ELR (cell line): ENCODE measurements around the gene S100Z.
A peak's percentile ranks its signal among the peaks of the same experiment; 100 is the strongest.
"Not testable (repeated sequence)": the region's sequence is repeated elsewhere in the genome, so short reads cannot be mapped to it uniquely, and the experiment has no call there.

Experiments used
- DNase-seq: peaks from one replicate; pipeline ENCODE4 v3.0.0-alpha.2; 2015; ENCODE audit warnings: low read depth

The S100Z gene

DNA sequence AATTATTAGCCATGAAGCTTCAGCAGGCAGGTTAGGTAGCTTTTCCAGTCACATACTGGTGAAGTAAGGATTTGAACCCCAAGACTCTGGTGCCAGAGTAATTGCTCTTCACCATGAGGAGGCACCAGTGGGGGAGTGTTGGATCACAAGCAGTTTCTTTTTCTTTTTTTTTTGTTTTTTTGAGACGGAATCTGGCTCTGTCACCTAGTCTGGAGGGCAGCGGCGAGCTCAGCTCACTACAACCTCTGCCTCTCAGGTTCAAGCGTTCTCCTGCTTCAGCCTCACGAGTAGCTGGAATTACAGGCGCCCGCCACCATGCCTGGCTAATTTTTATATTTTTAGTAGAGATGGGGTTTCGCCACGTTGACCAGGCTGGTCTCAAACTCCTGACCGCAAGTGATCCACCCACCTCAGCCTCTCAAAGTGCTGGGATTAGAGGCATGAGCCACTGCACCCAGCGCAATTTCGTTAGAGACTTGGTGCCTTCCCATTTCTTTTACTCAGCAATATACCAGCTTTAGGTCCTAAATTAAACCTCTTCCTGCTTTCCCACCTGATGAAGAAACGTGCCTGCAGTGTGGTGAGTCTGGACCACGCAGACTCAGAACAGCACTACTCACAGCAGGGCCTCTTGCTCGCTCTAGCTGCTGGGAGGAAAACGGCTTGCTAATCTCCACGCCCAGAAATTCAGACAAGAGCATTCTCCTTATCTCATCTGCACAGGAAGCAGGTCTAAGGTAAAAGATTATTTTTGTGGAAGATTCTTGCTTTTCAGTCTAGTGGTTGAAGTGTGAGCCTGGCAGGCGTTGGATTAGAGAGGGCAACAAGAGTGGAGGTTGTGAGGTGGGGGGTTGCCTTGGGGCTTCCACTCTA lies at the start of gene S100Z:
Gene S100Z (plus strand): TSS at position 596 of the 873 bp plus-strand sequence. CDS start 25,346 bp downstream, outside the sequence.
- DNase-seq: no peak

DNA sequence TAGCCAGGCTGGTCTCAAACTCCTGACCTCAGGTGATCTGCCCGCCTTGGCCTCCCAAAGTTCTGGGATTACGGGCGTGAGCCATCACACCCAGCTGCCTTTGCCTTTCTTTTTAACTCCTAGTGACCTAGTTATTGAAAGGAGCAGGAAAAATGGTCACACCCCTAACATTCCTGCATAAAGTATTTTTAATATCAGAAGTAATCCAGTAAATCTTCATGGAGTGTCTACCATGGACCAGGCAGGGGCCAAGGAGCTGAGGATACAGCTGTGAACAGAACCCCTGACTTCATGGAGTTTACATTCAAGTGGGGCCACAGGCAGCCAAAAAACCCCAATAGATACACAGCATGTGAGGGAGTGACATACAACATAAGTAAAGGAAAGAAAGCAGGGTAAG lies 49.2 kb upstream of the S100Z start:
- no peak for DNase-seq

GRCh38 chr5:76801159-76801802 lies 48.5 kb upstream of the S100Z start:
- peak; percentile 67 for DNase-seq

GRCh38 chr5:76801803-76802195 lies 48.0 kb upstream of the S100Z start:
- no peak for DNase-seq

DNA sequence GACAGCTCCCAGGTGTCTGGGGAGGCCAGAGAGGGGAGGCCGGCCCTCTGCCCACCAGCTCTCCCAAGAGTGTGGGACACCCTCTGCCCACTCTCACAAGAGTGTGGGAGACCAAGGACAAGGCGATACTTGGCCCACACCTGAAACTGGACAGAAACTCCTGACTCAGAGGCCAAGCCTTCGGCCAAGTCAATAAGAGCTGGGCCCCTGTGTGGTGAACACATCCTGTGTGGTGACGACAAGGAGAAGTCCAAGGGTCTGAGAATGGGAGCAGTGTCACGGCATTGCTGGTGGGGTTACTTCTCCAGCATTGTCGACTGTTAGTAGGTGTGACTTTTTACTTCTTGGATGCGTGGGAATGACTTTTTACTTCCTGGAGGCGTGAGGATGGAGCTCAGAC lies 45.5 kb upstream of the S100Z start:
- peak; percentile 68 for DNase-seq

DNA sequence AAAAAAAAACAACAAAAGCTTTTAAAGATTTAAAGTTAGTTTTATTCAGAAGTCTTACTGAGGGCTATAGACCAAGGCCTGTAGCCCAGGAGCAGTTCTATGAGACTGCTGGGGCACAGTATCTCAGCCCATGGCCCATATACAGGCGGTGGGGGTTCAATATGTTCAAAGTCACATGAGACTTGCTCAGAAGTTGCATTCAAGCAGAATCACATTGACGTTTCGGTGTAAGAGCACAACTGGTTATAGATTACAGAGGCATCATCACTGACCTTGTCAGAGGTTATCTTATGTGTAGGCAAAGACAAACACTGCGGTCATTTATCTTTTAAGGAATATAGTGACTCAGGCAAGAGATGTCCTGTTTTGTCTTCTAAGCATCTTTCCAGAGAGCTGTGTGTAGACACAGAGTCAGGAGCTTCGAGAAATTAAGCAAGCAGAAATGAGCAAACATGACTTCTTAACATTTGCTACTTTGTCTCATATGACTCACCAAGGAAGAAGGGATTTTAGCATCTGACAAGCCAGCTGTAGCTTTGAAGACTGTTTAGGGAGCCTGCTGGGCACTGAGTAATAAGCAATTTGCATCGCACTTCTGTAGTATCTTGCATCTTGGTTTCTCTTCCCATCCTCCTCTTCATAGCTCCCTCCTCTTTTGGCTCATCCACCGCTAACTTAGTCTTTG lies 43.9 kb upstream of the S100Z start:
- DNase-seq: peak; percentile 98

- peak; percentile 90 for DNase-seq
Measured at GRCh38 chr5:76807296-76807695, 42.5 kb upstream of the S100Z start.

DNA sequence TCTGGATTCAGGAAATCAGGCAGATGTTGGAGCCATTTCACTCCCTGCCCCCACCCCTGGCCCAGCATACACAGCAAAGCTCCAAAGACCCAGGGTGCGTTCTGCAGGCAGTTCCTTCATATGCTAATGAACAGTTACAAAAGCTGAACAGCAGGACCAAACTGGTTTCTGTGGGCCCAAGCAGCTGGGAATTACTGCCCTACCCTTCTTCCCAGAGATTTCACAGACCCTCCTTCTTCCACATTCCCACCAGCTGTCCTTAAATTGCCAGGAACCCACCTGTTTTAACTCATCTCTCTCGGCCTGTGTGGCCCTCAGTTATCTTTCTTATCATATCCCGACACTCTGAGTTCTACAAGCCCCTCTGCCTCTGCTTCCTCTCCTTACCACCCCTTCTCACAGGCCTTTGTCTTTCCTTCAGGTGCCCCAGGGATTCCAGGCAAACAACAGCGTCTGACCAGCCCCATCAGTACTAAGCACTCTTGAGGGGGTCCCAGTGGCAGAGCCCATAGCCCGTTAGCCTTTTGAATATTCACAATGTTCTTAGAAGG lies 41.6 kb upstream of the S100Z start:
- DNase-seq: no peak

DNA sequence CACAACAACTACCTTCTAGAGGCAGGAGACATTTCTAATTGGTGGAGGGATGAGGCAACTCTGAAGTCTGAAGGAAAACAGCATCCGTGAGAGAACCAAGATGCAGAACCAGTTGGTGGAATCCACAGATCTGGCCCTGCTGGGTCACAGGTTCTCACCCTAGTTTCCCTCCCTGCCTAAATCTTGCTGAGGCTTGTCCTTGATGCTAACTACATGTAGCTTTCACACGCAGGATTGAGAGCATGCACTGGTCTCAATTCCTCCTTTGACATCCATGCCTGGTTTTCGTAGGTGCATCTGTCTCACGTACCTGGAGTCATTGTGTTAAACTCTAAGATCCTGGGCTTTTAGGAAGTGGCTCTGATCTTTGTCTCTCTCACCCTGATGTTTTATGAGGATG lies 40.7 kb upstream of the S100Z start:
- DNase-seq: no peak

DNA sequence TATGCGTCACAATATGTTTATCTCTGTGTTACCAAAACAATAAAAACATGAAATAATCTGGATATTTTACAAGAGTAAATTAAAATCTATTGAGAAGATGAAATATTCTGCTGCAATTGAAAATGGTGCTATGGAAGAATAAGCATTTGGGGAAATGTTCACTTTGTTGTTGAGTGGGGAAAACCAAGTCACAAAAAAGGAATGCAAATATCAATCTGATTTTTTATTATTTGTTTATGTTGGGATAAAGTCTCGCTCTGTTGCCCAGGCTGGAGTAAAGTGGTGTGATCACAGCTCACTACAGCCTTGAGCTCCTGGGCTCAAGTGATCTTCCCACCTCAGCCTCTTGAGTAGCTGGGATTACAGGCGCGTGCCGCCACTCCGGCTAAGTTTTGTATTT lies 39.6 kb upstream of the S100Z start:
- DNase-seq: no peak

DNA sequence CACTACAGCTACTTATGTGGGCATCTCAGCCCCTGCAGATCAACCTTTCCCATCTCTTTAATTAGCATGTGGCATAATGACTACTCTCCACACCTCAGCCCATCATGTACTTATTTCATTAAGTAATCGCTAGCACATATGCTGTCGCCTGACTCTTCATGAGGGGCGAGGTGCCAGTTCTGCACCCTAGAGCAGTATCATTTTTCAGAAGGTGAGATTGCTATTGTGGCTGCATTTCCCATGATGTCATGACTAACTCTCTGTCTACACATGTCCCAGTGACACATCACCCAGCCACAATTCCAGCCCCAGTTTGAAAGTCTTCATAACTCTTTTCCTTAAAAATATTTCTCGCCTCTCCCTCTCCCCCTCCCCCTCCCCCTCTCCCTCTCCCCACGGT lies 38.6 kb upstream of the S100Z start:
- peak; percentile 74 for DNase-seq

DNA sequence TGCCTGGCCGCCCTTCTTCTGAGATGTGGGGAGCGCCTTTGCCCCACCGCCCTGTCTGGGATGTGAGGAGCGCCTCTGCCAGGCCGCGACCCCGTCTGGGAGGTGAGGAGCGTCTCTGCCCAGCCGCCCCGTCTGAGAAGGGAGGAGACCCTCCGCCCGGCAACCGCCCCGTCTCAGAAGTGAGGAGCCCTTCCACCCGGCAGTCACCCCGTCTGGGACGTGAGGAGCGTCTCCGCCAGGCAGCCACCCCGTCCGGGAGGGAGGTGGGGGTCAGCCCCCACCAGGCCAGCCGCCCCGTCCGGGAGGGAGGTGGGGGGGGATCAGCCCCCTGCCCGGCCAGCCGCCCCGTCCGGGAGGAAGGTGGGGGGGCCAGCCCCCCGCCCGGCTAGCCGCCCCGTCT lies 37.6 kb upstream of the S100Z start:
- DNase-seq: not testable (repeated sequence)

DNA sequence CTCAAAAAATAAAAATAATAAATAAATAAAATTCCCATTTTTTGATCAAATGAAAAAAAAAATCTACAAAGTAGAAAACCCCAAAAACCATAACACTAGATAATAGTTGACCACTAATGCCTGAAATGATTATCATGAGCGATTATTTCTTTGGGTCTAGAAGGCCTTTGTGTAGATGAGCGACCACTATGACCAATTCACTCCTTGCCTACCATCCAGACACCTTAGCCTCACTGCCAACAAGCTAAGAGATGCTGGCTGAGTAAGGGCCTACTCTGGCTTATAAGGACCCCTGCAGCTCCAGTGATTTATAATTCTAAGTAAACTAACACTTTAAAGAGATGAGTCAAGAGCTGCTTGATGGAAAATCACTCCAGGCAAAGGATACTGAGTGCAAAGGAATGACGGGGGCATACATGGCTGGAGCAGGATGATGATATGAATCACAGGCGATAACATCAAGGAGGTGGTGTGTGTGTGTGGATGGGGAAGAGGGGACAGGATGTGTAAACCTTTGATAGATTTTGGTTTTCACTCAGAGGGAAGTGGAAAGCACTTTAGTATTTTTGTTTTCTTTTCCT lies 35.7 kb upstream of the S100Z start:
- peak; percentile 98 for DNase-seq

DNA sequence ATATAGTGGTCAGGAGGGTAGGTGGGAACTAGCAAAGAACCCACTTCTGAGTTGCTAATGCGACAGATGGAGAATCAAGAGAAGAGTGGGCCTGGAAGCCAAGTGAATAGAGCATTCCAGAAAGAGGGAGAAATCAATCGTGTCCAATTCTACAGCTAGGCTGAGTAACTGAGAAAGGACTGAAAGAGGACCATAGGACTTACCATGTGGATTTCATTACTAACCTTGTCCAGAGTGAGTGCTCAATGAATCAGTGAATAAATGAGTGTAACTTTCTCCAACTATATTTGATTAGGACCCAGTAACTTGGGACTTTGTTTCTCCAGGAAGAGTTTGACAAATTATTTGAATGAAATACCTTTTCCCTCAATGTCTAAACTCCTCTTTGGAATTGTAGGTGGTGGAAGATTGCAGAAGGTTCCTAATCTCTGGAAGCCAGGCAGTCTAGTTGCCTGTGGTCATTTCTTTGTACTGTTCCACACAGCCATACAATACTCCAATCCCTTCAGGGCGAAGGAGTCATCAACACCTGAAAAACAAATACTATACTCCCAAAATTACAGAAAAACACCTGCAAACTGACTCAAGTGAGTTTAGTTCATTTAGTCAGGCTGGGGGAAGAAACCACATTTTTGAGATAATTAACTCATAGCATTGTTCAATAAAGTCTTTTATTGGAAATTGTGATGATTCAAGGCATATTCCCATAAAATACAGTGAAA lies 33.5 kb upstream of the S100Z start:
- peak; percentile 49 for DNase-seq

DNA sequence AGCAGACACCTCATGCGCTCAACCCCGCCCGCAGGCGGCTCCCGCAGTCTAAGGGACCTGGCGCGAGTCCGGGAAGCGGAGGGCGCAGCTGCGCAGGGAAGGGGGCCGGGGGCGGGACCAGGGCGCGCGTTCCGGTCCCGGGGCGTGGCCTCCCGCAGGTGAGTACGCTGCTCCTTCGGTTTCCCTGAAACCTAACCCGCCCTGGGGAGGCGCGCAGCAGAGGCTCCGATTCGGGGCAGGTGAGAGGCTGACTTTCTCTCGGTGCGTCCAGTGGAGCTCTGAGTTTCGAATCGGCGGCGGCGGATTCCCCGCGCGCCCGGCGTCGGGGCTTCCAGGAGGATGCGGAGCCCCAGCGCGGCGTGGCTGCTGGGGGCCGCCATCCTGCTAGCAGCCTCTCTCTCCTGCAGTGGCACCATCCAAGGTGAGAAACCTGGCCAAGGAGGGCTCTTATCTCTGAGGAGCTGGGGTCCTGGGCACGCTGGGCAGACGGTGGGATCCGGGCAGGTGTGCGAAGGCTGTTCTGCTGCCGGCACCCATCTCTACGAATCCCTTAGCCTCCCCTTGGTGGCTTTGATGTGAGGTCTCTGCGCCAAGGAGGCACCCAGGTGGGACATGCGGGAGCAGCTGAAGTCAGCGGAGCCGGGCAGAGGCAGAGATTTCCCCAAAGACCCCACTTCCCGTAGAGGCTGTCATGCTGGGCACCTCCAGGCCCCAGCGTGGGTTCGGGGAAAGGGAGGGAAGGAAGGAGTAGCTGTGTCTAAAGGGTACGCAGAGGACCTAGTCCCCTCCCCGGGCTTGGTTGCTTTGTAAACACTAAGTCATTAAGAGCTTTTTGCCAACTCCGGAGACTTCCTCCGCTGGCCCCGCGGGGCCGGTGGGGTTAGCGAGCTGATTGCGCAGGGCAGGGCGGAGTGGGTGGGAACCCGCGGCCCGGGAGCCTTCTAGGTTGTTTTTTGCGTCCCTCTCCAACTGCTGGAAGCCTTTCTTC lies 30.7 kb upstream of the S100Z start, which contains the start of gene F2RL1:
Gene F2RL1 (plus strand): TSS at position 187 of the 988 bp plus-strand sequence. CDS start 153 bp downstream, at position 340.
- peak; percentile 92 for DNase-seq

- DNase-seq: no peak
Measured at GRCh38 chr5:76819851-76820525, 29.8 kb upstream of the S100Z start.

DNA sequence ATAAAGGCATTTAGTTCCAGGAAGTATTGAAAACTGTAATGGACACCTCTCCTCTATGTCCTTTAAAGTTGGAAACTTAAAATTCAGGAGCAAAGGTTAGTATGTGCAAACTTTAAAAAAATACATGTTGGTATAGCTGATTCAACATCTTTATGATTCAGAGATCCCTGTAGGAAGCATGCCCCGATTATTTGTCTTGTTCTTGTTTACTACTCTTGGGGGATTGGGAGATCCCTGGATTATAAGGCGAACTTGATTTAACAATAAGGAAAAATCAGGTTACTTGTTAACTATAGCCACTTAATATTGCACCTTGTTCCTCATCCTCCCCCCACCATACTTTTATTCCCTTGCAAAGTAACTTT lies 29.3 kb upstream of the S100Z start:
- DNase-seq: no peak

DNA sequence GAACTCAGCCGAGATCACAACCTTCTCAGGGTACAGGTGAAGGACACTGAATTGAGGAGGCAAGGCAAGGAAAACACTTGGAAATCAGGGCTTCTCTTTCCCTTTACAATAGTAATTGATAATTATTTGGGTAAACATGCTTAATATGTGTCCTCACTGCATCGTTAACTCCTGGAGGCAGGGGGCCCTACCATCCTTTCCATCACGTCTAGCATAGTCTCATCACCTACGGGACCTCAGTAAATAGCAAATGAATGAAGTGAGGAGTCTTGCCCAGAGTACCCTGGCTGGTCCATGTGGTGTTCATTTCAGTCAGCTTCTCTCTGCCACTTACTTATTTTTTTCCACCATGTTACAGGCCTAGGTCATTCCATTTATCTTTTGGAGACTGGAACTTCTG lies 28.7 kb upstream of the S100Z start:
- DNase-seq: no peak

DNA sequence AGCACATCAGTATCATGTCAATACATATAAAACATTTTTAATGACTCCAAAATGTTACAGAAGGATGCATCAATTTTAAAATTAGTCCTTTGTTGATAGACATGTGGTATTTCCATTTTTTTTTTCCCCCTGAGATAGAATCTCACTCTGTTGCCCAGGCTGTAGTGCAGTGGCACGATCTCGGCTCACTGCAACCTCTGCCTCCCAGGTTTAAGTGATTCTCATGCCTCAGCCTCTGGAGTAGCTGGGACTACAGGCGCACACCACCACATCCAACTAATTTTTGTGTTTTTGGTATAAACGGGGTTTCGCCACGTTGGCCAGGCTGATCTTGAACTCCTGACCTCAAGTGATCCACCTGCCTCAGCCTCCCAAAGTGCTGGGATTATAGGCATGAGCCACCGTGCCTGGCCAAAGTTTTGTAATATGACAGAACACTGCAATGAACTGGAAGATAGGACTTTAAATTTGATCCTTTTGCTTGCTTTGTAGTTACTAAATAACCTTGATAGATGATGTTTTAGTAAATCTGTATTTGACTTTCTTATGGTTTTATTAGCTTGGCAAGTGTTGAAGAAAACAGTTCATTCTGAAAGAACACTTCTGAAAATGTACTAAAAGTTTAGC lies 27.6 kb upstream of the S100Z start:
- DNase-seq: not testable (repeated sequence)
